ENCODE results near the gene CDH23. TPM values are rescaled to one million over a fixed set of nuclear protein-coding genes. Genes with fewer than 3 reads are reported as not detected.
A peak's percentile ranks its signal among the peaks of the same experiment; 100 is the strongest.

Gene CDH23
- polyA plus RNA-seq, 3 donors = 2.0 to 21.1 (median 15.5) TPM

GRCh38 chr10:71696628-71697326, 300.1 kb downstream of the CDH23 start:
- WGBS, 3 donors = 42 to 55% (median 53%) methylated on average over 10 of the region's 10 CpGs
- H3K27ac ChIP-seq (ENCODE audit: low read depth, low read length) = no peak overlapping the region

- 63 to 81% (median 70%) methylated on average over 7 of the region's 7 CpGs for WGBS, 3 donors
- no peak overlapping the region for H3K27ac ChIP-seq (ENCODE audit: low read depth, low read length)
These were observed 301.4 kb downstream of the CDH23 start for GRCh38 chr10:71697938-71698709.

- no peak overlapping the region for H3K27ac ChIP-seq (ENCODE audit: low read depth, low read length)
- WGBS, 3 donors = 73 to 89% (median 89%) methylated on average over 5 of the region's 5 CpGs
These were observed 302.0 kb downstream of the CDH23 start for GRCh38 chr10:71698737-71699136.

- H3K27ac ChIP-seq (ENCODE audit: low read depth, low read length) = no peak overlapping the region
- WGBS, 3 donors = 77 to 90% (median 89%) methylated on average over 11 of the region's 11 CpGs
These were observed 304.1 kb downstream of the CDH23 start for GRCh38 chr10:71700731-71701368.

GRCh38 chr10:71701496-71702132, 304.9 kb downstream of the CDH23 start:
- WGBS, 3 donors = 62 to 79% (median 77%) methylated on average over 11 of the region's 11 CpGs
- H3K27ac ChIP-seq (ENCODE audit: low read depth, low read length) = no peak overlapping the region

- 81 to 85% (median 81%) methylated on average over 11 of the region's 11 CpGs for WGBS, 3 donors
- H3K27ac ChIP-seq (ENCODE audit: low read depth, low read length) = no peak overlapping the region
These were observed 306.9 kb downstream of the CDH23 start for GRCh38 chr10:71703577-71703976.

GRCh38 chr10:71704816-71705215, 308.1 kb downstream of the CDH23 start:
- H3K27ac ChIP-seq (ENCODE audit: low read depth, low read length) = no peak overlapping the region
- 89 to 97% (median 96%) methylated on average over 18 of the region's 18 CpGs for WGBS, 3 donors

GRCh38 chr10:71705582-71705981, 308.9 kb downstream of the CDH23 start:
- 67 to 79% (median 75%) methylated on average over 2 of the region's 2 CpGs for WGBS, 3 donors
- no peak overlapping the region for H3K27ac ChIP-seq (ENCODE audit: low read depth, low read length)

- WGBS, 3 donors = 85 to 96% (median 94%) methylated on average over 35 of the region's 35 CpGs
- H3K27ac ChIP-seq (ENCODE audit: low read depth, low read length) = no peak overlapping the region
These were observed 309.7 kb downstream of the CDH23 start for GRCh38 chr10:71706216-71707121.

- WGBS, 3 donors = 91 to 98% (median 97%) methylated on average over 5 of the region's 5 CpGs
- H3K27ac ChIP-seq (ENCODE audit: low read depth, low read length) = no peak overlapping the region
These were observed 310.6 kb downstream of the CDH23 start for GRCh38 chr10:71707240-71707789.

- no peak overlapping the region for H3K27ac ChIP-seq (ENCODE audit: low read depth, low read length)
- WGBS, 3 donors = 9 to 21% (median 16%) methylated on average over 10 of the region's 10 CpGs
These were observed 311.6 kb downstream of the CDH23 start for GRCh38 chr10:71708301-71708703.

GRCh38 chr10:71708897-71709882, 312.5 kb downstream of the CDH23 start:
- 60 to 63% (median 63%) methylated on average over 28 of the region's 28 CpGs for WGBS, 3 donors
- H3K27ac ChIP-seq (ENCODE audit: low read depth, low read length) = no peak overlapping the region

GRCh38 chr10:71710519-71710918, 313.8 kb downstream of the CDH23 start:
- 98 to 100% (median 100%) methylated on average over 2 of the region's 2 CpGs for WGBS, 3 donors
- H3K27ac ChIP-seq (ENCODE audit: low read depth, low read length) = no peak overlapping the region

- no peak overlapping the region for H3K27ac ChIP-seq (ENCODE audit: low read depth, low read length)
- WGBS, 3 donors = 80 to 85% (median 84%) methylated on average over 6 of the region's 6 CpGs
These were observed 314.4 kb downstream of the CDH23 start for GRCh38 chr10:71711052-71711623.

GRCh38 chr10:71712170-71712569, 315.4 kb downstream of the CDH23 start:
- WGBS, 3 donors = 81 to 95% (median 83%) methylated on average over 2 of the region's 2 CpGs
- peak overlapping the region; percentile 58 for H3K27ac ChIP-seq (ENCODE audit: low read depth, low read length)

- peak overlapping the region; percentile 58 for H3K27ac ChIP-seq (ENCODE audit: low read depth, low read length)
- WGBS, 3 donors = 49 to 81% (median 54%) methylated on average over 17 of the region's 17 CpGs
These were observed 315.9 kb downstream of the CDH23 start for GRCh38 chr10:71712572-71713134.
